ENCODE data around the gene RNASEH1.
"Not testable (repeated sequence)": the region's sequence is repeated elsewhere in the genome, so short reads cannot be mapped to it uniquely, and the experiment has no call there.

RNASEH1 gene

DNA sequence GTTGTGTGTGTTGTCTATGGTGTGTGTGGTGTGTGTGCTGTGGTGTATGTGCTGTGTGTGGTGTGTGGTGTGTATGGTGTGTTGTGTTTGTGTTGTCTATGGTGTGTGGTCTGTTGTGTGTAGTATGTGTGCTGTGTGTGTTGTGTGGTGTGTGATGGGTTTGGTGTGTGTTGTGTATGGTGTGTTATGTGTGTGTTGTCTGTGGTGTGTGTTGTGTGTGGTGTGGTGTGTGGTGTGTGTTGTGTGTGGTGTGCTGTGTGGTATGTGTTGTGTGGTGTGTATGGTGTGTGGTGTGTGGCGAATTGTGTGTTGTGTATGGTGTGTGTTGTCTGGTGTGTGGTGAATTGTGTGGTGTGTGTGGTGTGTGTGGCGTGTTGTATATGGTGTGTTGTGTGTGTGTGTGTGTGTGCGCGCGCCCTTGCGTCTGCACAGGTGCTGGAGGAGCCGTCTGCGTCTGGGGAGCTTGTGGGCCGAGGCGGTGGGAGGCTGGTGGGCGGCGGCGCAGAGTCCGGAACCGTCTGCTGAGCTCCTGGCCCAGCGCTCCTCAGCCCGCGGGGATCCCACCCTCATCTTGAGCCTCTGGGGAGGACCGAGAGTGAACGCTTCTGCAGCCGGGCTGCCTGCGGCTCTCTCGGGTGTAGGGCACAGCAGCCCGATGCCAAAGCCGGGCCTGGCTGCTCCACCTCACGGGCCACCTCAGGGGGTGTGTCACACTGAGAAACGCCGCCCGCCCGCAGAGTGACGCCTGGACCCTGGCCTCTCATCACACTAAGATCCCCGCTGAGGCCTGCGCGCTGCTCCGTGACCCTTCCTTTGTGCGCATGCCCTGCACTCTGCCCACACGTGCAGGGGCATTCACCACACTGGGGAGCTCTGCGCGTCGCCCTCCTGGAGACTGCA lies 30.0 kb downstream of the RNASEH1 start:
- intact Hi-C loops (cut with micrococcal nuclease) = no loop called here
- peaks cover 2% of the 10 kb centered on the region for H3K36me3 Mint-ChIP-seq (ENCODE audit: low read depth)
- no peaks in the 10 kb centered on the region for H3K27me3 Mint-ChIP-seq
- no peak overlapping the region for H3K27ac Mint-ChIP-seq
- H3K4me3 Mint-ChIP-seq = no peak overlapping the region
- H3K4me1 Mint-ChIP-seq (ENCODE audit: low read depth) = peaks cover 14% of the 10 kb centered on the region
- no peaks in the 10 kb centered on the region for H3K9me3 Mint-ChIP-seq

DNA sequence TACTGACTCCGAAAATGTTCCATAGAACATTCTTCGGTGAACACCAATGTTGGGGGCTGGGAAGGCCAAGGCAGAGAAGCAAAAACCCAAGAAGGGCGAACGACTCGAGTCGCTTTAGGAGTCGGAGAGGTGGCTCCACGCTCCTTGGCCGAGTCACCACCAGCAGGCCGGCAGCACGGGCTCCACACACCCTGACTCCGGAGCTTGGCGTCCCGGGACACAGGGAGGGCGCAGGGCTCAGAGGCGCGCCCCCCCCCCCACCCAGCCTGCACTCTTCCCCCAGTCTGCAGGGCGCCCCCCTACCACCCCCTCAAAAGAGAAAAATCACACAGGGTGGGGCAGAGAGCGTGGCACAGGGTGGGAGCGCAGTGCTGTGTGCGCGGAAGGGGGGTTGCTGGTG lies 31.3 kb downstream of the RNASEH1 start:
- intact Hi-C loops (cut with micrococcal nuclease) = no loop called here
- no peaks in the 10 kb centered on the region for H3K27me3 Mint-ChIP-seq
- H3K27ac Mint-ChIP-seq = no peak overlapping the region
- no peak overlapping the region for H3K4me3 Mint-ChIP-seq
- no peaks in the 10 kb centered on the region for H3K9me3 Mint-ChIP-seq
- H3K36me3 Mint-ChIP-seq (ENCODE audit: low read depth) = no peaks in the 10 kb centered on the region
- H3K4me1 Mint-ChIP-seq (ENCODE audit: low read depth) = peaks cover 19% of the 10 kb centered on the region

DNA sequence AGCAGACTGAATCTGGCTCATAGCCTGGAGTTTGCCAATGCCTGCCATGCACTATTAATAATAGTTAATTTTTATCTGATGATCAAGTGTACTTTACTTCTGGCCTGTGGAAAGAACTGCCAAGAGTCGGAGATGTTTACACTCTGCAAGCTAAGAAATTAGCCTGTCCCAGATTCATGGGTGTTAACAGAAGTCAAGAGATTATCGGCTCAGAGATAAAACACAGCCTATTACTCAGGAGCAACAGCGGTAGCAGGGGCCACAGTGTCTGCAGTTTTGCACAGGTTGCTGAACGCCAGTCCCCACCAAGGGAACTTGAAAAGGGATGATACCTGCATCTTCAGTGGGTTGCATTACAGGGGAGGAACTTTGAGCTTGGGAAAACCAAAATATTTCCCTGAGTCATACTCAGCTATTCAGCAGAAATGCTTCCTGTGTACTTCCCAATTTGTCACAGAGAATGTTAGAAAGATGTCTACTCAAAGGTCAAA lies 34.5 kb downstream of the RNASEH1 start:
- peaks cover 16% of the 10 kb centered on the region for H3K36me3 Mint-ChIP-seq (ENCODE audit: low read depth)
- H3K4me3 Mint-ChIP-seq = no peak overlapping the region
- peak overlapping the region; percentile 58 for H3K27ac Mint-ChIP-seq
- no peaks in the 10 kb centered on the region for H3K27me3 Mint-ChIP-seq
- H3K4me1 Mint-ChIP-seq (ENCODE audit: low read depth) = peaks cover 41% of the 10 kb centered on the region
- no peaks in the 10 kb centered on the region for H3K9me3 Mint-ChIP-seq
- intact Hi-C loops (cut with micrococcal nuclease) = loop anchor here (5.0 kb wide), 1 partner anchor 141 kb away; no protein-coding TSS in a partner anchor

DNA sequence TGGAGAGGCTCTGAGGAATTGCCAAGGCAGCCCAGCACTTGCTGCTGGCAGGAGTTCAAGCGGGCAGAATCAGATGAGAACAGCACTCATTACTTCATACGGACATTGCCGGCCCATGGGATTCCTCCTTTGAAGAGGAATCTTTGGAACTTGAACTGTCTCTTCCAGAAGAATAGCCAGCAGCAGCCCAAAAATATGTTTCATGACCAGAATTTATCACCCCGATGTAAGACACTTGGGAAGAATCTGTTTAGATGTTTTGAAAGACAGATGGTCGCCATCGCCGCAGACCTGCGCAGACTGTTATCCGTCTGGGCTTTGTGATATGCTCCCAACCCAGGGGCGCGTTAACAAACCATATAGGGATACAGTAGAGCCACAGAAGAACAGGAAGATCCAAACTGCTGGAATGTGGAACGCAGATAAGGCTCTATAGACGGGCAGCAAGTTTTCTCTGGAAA lies 35.1 kb downstream of the RNASEH1 start:
- H3K36me3 Mint-ChIP-seq (ENCODE audit: low read depth) = peaks cover 17% of the 10 kb centered on the region
- intact Hi-C loops (cut with micrococcal nuclease) = loop anchor here (5.0 kb wide), 1 partner anchor 141 kb away; no protein-coding TSS in a partner anchor
- H3K4me3 Mint-ChIP-seq = no peak overlapping the region
- H3K27me3 Mint-ChIP-seq = no peaks in the 10 kb centered on the region
- no peaks in the 10 kb centered on the region for H3K9me3 Mint-ChIP-seq
- peaks cover 41% of the 10 kb centered on the region for H3K4me1 Mint-ChIP-seq (ENCODE audit: low read depth)
- no peak overlapping the region for H3K27ac Mint-ChIP-seq

DNA sequence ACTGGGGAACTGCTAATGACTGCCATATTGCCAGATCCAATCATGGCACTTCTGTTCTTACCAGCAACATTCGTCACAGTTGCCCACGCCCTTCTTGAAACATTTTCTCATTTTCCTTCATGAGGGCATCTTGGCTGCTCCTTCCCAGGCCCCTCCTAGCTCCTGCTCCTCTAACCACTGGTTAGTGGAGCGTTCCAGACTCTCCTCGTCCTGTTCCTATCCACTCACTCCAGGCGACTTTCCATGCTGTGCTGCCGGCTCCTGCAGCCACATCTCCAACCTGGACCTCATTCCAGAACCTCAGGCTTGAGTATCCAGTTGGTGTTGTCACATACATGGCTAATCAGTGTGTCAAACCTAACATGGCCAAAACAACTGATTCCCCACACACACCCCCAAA lies 37.5 kb downstream of the RNASEH1 start:
- H3K27ac Mint-ChIP-seq = peak overlapping the region; percentile 95
- H3K4me3 Mint-ChIP-seq = peak overlapping the region; percentile 94
- H3K9me3 Mint-ChIP-seq = peaks cover 5% of the 10 kb centered on the region
- intact Hi-C loops (cut with micrococcal nuclease) = loop anchor here (5.0 kb wide), 1 partner anchor 138 kb away; no protein-coding TSS in a partner anchor
- H3K27me3 Mint-ChIP-seq = no peaks in the 10 kb centered on the region
- H3K4me1 Mint-ChIP-seq (ENCODE audit: low read depth) = peaks cover 46% of the 10 kb centered on the region
- peaks cover 34% of the 10 kb centered on the region for H3K36me3 Mint-ChIP-seq (ENCODE audit: low read depth)

DNA sequence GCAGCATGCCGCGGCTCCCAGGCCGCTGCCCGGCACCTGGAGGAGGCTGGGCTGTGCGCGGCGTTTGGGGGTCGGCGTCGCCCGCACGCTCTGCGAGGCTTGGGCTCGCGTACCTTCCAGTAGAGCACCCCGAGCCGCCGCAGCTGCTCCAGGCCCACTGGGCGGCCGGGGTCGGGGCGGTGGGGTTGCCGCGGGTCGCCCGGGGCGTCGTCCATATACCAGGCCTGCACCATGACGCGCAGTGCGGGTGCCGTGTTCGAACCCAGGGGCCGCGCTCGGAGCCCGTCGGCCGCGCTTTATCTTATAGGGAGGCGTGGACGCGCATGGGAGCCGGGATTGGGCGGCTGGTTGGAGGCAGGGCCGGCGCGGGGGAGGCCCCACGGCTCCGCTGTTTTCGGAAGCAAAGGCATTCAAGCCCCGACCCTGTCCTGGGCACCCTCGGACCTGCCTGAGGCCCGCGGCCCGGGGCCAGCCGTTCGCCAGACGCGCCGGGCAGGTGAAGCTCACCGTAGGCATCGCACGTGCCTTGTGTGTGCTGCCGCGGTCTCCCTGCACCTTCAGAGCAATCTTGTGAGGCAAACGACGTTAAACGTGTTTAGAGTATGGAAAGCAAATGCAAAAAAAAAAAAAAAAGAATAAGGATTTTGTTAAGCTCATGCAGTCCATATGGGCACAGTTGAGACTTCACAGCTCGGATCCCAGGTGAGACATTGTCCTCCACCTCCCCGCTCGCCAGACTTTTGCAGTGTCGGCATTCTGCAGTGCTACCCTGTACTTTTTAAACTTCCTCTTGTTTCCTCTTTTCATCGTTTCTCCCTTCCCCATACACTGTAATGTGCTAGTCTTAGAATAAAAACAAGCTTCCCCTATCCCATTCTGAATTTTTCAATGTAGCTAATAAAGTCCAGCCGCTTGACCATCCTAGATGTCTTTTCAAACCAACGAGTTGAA lies 38.6 kb downstream of the RNASEH1 start, which contains the start of gene ADI1:
Gene ADI1 (minus strand): TSS at position 277 of the 951 bp plus-strand sequence. CDS start 44 bp downstream, at position 233.
- Mint-ChIP-seq H3K27me3 (no peaks in the 10 kb centered on the region), H3K9me3 (peaks cover 12% of the 10 kb centered on the region), H3K4me1 (ENCODE audit: low read depth) (peaks cover 41% of the 10 kb centered on the region), H3K4me3 (peak within 1 kb of the TSS; percentile 94), H3K36me3 (ENCODE audit: low read depth) (peaks cover 45% of the 10 kb centered on the region), H3K27ac (peak within 1 kb of the TSS; percentile 95)
- intact Hi-C loops (cut with micrococcal nuclease) = loop anchor here (1.0 to 5.0 kb wide), 2 partner anchors 56 to 137 kb away; partner anchors contain the start of gene RPS7

DNA sequence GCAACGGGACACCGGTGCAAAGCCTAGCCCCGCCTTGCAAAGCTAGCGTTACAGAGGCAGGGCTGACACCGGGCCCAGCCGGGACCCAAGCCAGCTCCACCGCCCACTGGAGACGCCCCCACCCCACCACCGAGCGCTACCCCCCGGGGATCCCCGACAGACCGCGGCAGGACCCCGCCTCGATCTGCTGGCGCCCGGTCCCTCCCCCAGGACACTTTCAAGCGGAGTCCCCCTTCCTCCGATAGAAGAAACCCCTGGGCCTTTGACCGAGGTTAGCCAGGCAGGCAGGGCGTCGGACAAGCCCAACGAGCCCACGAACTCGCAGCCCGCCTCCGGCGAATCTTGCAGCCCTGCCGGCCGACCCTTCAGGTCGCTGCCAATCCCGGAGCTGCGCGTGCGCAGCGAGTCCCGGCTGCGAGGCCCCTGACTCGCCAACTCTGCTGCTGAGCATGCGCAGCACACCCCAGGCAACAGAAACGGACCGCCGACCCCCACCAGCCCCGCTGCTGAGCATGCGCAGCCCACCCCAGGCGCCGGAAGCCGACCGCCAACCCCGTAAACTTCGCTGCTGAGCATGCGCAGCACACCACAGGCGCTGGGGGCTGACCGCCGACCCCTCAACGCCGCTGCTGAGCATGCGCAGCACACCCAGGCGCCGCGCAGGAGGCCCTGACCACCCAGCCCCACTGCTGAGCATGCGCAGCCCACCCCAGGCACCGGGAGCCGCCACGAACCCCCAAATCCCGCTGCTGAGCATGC lies 39.5 kb downstream of the RNASEH1 start:
- peak overlapping the region; percentile 94 for H3K4me3 Mint-ChIP-seq
- no peaks in the 10 kb centered on the region for H3K27me3 Mint-ChIP-seq
- intact Hi-C loops (cut with micrococcal nuclease) = loop anchor here (1.0 kb wide), 2 partner anchors 40 to 57 kb away; partner anchors contain the start of genes RNASEH1 and RPS7
- peaks cover 53% of the 10 kb centered on the region for H3K36me3 Mint-ChIP-seq (ENCODE audit: low read depth)
- peaks cover 37% of the 10 kb centered on the region for H3K4me1 Mint-ChIP-seq (ENCODE audit: low read depth)
- H3K27ac Mint-ChIP-seq = peak overlapping the region; percentile 95
- H3K9me3 Mint-ChIP-seq = peaks cover 12% of the 10 kb centered on the region

DNA sequence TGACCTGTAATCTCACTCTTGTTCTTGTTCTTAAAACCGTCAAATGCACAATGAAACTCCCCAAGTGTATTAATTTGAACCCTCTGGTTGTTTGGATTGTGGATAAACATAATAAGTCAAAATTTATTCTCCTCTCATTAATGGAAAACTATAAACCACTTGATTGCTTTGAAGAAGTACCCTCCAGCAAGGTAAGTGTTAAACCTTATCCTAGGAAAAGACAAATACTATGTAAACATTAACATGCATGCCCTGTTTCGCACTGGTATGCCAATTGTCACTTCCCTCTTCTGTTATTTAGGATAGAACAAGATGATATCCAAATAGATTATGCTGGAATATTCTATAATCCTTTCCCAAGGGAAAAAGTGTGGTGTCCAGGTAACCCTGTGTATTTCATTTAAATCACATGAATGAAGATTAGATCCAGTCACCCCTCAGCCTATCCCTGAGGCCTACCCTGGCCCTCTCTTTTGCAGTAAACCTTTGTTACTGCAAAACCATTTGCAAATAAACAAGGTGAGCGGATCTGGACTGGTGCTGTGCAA lies 40.1 kb downstream of the RNASEH1 start:
- peak overlapping the region; percentile 95 for H3K27ac Mint-ChIP-seq
- peaks cover 12% of the 10 kb centered on the region for H3K9me3 Mint-ChIP-seq
- H3K4me3 Mint-ChIP-seq = peak overlapping the region; percentile 94
- H3K36me3 Mint-ChIP-seq (ENCODE audit: low read depth) = peaks cover 60% of the 10 kb centered on the region
- H3K4me1 Mint-ChIP-seq (ENCODE audit: low read depth) = peaks cover 30% of the 10 kb centered on the region
- H3K27me3 Mint-ChIP-seq = no peaks in the 10 kb centered on the region
- intact Hi-C loops (cut with micrococcal nuclease) = loop anchor here (1.0 kb wide), 1 partner anchor 40 kb away; the partner anchor contains the start of gene RNASEH1

DNA sequence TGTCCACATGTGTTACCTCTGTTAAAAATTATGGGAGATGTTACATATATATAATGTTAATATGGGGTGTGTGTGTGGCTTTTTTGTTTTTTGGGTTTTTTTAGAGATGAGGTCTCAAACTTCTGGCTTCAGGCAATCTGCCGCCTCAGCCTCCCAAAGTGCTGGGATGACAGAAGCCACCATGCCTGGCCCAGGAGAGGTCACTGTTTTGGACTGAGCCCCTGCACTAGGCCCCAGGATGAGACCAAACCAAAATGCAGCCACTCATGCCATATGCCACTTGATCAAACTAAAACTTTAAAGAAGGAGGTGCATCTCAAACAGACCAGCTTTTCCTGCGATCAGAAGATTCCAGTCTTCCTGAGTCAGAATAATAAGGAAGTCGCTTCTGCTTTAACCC lies 41.3 kb downstream of the RNASEH1 start:
- Mint-ChIP-seq H3K36me3 (ENCODE audit: low read depth) (peaks cover 72% of the 10 kb centered on the region), H3K4me3 (no peak overlapping the region), H3K27ac (no peak overlapping the region), H3K9me3 (peaks cover 13% of the 10 kb centered on the region), H3K27me3 (no peaks in the 10 kb centered on the region), H3K4me1 (ENCODE audit: low read depth) (peaks cover 27% of the 10 kb centered on the region)
- intact Hi-C loops (cut with micrococcal nuclease) = no loop called here

DNA sequence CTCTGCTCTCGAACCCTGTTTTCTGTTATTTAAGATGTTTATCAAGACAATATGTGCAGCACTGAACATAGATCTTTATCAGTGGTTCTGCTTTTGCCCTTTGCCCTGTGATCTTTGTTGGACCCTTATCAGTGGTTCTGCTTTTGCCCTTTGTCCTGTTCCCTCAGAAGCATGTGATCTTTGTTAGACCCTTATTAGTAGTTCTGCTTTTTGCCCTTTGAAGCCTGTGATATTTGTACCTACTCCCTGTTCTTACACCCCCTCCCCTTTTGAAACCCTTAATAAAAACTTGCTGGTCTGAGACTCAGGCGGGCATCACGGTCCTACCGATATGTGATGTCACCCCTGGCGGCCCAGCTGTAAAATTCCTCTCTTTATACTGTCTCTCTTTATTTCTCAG lies 42.7 kb downstream of the RNASEH1 start:
- intact Hi-C loops (cut with micrococcal nuclease); H3K27ac Mint-ChIP-seq; H3K4me3 Mint-ChIP-seq; H3K27me3 Mint-ChIP-seq: not testable (repeated sequence)
- H3K36me3 Mint-ChIP-seq (ENCODE audit: low read depth) = peaks cover 86% of the 10 kb centered on the region
- H3K9me3 Mint-ChIP-seq = peaks cover 17% of the 10 kb centered on the region
- peaks cover 13% of the 10 kb centered on the region for H3K4me1 Mint-ChIP-seq (ENCODE audit: low read depth)

DNA sequence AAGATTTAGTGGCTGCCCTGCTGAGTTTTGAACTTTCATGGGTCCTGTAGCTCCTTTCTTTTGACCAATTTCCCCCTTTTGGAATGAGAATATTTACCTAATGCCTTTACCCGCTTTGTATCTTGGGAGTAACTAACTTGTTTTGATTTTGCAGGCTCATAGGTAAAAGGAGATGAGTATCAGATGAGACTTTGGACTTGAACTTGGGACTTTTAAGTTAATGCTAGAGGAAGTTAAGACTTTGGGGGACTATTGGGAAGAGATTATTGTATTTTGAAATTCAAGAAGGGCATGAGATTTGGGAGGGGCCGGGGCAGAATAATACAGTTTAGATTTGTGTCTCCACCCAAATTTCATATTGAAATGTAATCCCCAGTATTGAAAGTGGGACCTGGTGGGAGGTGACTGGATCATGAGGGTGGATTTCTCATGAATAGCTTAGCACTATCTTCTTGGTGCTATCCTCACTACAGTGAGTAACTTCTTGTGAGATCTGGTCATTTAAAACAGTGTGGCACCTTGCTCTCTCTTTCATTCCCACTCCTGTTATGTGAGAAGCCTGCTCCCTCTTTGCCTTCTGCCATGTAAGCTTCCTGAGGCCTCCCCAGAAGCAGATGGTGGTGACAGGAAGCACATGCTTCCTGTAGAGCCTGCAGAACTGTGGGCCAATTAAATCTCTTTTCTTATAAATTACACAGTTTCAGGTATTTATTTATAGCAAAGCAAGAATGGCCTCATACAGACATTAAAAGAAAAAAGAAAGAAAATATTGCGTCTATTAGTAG lies 44.9 kb downstream of the RNASEH1 start:
- Mint-ChIP-seq H3K36me3 (ENCODE audit: low read depth) (peaks cover 81% of the 10 kb centered on the region), H3K27me3 (no peaks in the 10 kb centered on the region), H3K4me3 (no peak overlapping the region), H3K9me3 (peaks cover 24% of the 10 kb centered on the region), H3K4me1 (ENCODE audit: low read depth) (peaks cover 10% of the 10 kb centered on the region), H3K27ac (no peak overlapping the region)
- intact Hi-C loops (cut with micrococcal nuclease) = no loop called here

DNA sequence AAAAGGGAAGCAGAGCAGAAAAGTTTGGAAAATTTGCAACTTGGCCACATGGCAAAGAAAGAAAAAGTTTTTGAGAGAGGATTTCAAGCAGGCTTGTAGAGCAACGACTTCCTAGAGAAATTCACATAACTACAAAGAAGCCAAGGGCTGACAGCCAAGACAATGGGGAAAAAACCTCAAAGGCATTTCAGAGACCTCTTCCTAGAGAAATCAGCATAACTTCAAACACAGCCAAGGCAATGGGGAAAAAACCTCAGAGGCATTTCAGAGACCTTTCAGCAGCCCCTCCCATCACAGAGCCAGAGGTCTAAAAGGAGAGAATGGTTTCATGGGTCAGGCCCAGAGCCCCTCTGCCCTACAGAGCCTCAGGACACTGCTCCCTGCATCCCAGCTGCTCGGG lies 46.0 kb downstream of the RNASEH1 start:
- no peak overlapping the region for H3K4me3 Mint-ChIP-seq
- H3K27me3 Mint-ChIP-seq = no peaks in the 10 kb centered on the region
- H3K27ac Mint-ChIP-seq = no peak overlapping the region
- peaks cover 5% of the 10 kb centered on the region for H3K4me1 Mint-ChIP-seq (ENCODE audit: low read depth)
- H3K9me3 Mint-ChIP-seq = peaks cover 24% of the 10 kb centered on the region
- H3K36me3 Mint-ChIP-seq (ENCODE audit: low read depth) = peaks cover 87% of the 10 kb centered on the region
- intact Hi-C loops (cut with micrococcal nuclease) = no loop called here

All from dendritic cell treated with granulocyte-macrophage colony-stimulating factor and Interleukin-4, amounts not matched to agents 40 ng/mL and 50 ng/mL, for 4 days (primary cell).